Mucosa of rectum (tissue), 2 donors: Measurements from ENCODE around the gene PTPN7.
"Not testable (repeated sequence)": the region's sequence is repeated elsewhere in the genome, so short reads cannot be mapped to it uniquely, and the experiment has no call there.

Experiments used
- H3K27ac ChIP-seq, 2 donors: one replicate each; pipeline ENCODE4 v1.7.0; 2013; ENCODE audit warnings: inconsistent platforms in 2 of 2, low read depth in 2 of 2, low read length in 2 of 2
- H3K27me3 ChIP-seq, 2 donors: one replicate each; pipeline ENCODE4 v1.7.0; 2013; ENCODE audit warnings: low read length in 2 of 2; ENCODE audit not compliant: control insufficient read depth in 2 of 2, insufficient read depth in 2 of 2
- H3K36me3 ChIP-seq, 2 donors: one replicate each; pipeline ENCODE4 v1.7.0; 2013; ENCODE audit warnings: low read length in 2 of 2; ENCODE audit not compliant: control insufficient read depth in 2 of 2, insufficient read depth in 2 of 2
- H3K4me1 ChIP-seq, 2 donors: one replicate each; pipeline ENCODE4 v1.7.0; 2013; ENCODE audit warnings: low read length in 2 of 2, mild to moderate bottlenecking in 1 of 2; ENCODE audit not compliant: control insufficient read depth in 2 of 2, insufficient read depth in 2 of 2
- H3K4me3 ChIP-seq, 2 donors: one replicate each; pipeline ENCODE4 v1.7.0; 2013; ENCODE audit warnings: low read length in 2 of 2
- H3K9ac ChIP-seq, 2 donors: one replicate each; pipeline ENCODE4 v1.7.0; 2013; ENCODE audit warnings: low read length in 2 of 2, low read depth in 1 of 2, mild to moderate bottlenecking in 1 of 2
- H3K9me3 ChIP-seq, 2 donors: one replicate each; pipeline ENCODE4 v1.7.0; 2013; ENCODE audit warnings: low read length in 2 of 2; ENCODE audit not compliant: control insufficient read depth in 2 of 2
- donor health status: healthy.
- donor health status: Normal muscosa, but diverticular disease.

Gene PTPN7

GRCh38 chr1:202200669-202201068 is 40.3 kb upstream of the PTPN7 start:
- H3K9ac ChIP-seq = no peak overlapping the region
- no peaks in the 10 kb centered on the region for H3K9me3 ChIP-seq
- no peak overlapping the region for H3K27ac ChIP-seq
- peaks cover 10 to 20% of the 10 kb centered on the region in 2 donors for H3K4me1 ChIP-seq
- no peak overlapping the region for H3K4me3 ChIP-seq
- no peaks in the 10 kb centered on the region for H3K36me3 ChIP-seq
- H3K27me3 ChIP-seq = no peaks in the 10 kb centered on the region

- Histone ChIP-seq H3K9ac (peak overlapping the region in 1 of 2 donors; percentile 8), H3K27ac (peak overlapping the region; percentile 10 to 48), H3K27me3 (no peaks in the 10 kb centered on the region), H3K4me1 (peaks cover 10 to 20% of the 10 kb centered on the region in 2 donors), H3K9me3 (no peaks in the 10 kb centered on the region), H3K36me3 (no peaks in the 10 kb centered on the region), H3K4me3 (no peak overlapping the region)
Observed at GRCh38 chr1:202200112-202200548, 39.7 kb upstream of the PTPN7 start.

GRCh38 chr1:202199040-202199889 is 38.9 kb upstream of the PTPN7 start:
- peak overlapping the region in 1 of 2 donors; percentile 26 for H3K4me3 ChIP-seq
- peaks cover 0 to 1% of the 10 kb centered on the region in 2 donors for H3K27me3 ChIP-seq
- no peaks in the 10 kb centered on the region for H3K9me3 ChIP-seq
- H3K4me1 ChIP-seq = peaks cover 10 to 20% of the 10 kb centered on the region in 2 donors
- H3K9ac ChIP-seq = peak overlapping the region in 1 of 2 donors; percentile 57
- no peaks in the 10 kb centered on the region for H3K36me3 ChIP-seq
- peak overlapping the region; percentile 75 to 84 for H3K27ac ChIP-seq

GRCh38 chr1:202198366-202198724 is 37.9 kb upstream of the PTPN7 start:
- Histone ChIP-seq H3K27me3 (peaks cover 0 to 3% of the 10 kb centered on the region in 2 donors), H3K9me3 (no peaks in the 10 kb centered on the region), H3K4me3 (no peak overlapping the region), H3K27ac (peak overlapping the region in 1 of 2 donors; percentile 75), H3K9ac (no peak overlapping the region), H3K36me3 (no peaks in the 10 kb centered on the region), H3K4me1 (peaks cover 16 to 21% of the 10 kb centered on the region in 2 donors)

GRCh38 chr1:202197653-202198365 is 37.4 kb upstream of the PTPN7 start:
- no peaks in the 10 kb centered on the region for H3K36me3 ChIP-seq
- no peak overlapping the region for H3K4me3 ChIP-seq
- H3K9ac ChIP-seq = no peak overlapping the region
- H3K4me1 ChIP-seq = peaks cover 21 to 26% of the 10 kb centered on the region in 2 donors
- H3K27ac ChIP-seq = peak overlapping the region; percentile 52 to 75
- H3K27me3 ChIP-seq = peaks cover 0 to 5% of the 10 kb centered on the region in 2 donors
- no peaks in the 10 kb centered on the region for H3K9me3 ChIP-seq

GRCh38 chr1:202194328-202194648 is 33.9 kb upstream of the PTPN7 start:
- Histone ChIP-seq H3K27me3 (peaks cover 0 to 5% of the 10 kb centered on the region in 2 donors), H3K9ac (peak overlapping the region in 1 of 2 donors; percentile 51), H3K4me3 (no peak overlapping the region), H3K27ac (no peak overlapping the region), H3K36me3 (no peaks in the 10 kb centered on the region), H3K9me3 (no peaks in the 10 kb centered on the region), H3K4me1 (peaks cover 14 to 22% of the 10 kb centered on the region in 2 donors)

GRCh38 chr1:202193614-202194327 is 33.4 kb upstream of the PTPN7 start, which contains the start of gene LGR6:
Gene LGR6 (plus strand): TSS chr1:202193799. CDS start chr1:202193990, 191 bp downstream.
- H3K9ac ChIP-seq = peak within 1 kb of the TSS; percentile 38 to 51
- H3K9me3 ChIP-seq = no peaks in the 10 kb centered on the region
- H3K4me1 ChIP-seq = peaks cover 14 to 17% of the 10 kb centered on the region in 2 donors
- H3K4me3 ChIP-seq = peak within 1 kb of the TSS; percentile 37 to 46
- H3K27ac ChIP-seq = no peak within 1 kb of the TSS
- H3K27me3 ChIP-seq = peaks cover 0 to 5% of the 10 kb centered on the region in 2 donors
- H3K36me3 ChIP-seq = no peaks in the 10 kb centered on the region

GRCh38 chr1:202192770-202193613 is 32.6 kb upstream of the PTPN7 start:
- Histone ChIP-seq H3K27me3 (peaks cover 0 to 5% of the 10 kb centered on the region in 2 donors), H3K9me3 (no peaks in the 10 kb centered on the region), H3K36me3 (no peaks in the 10 kb centered on the region), H3K9ac (peak overlapping the region; percentile 38 to 51), H3K27ac (no peak overlapping the region), H3K4me3 (peak overlapping the region; percentile 37 to 46), H3K4me1 (peaks cover 11 to 14% of the 10 kb centered on the region in 2 donors)

GRCh38 chr1:202191391-202191790 is 31.0 kb upstream of the PTPN7 start:
- not testable (repeated sequence) for H3K27me3 ChIP-seq, H3K27ac ChIP-seq, H3K9me3 ChIP-seq, H3K4me3 ChIP-seq, H3K9ac ChIP-seq, H3K36me3 ChIP-seq
- H3K4me1 ChIP-seq = peaks cover 8 to 22% of the 10 kb centered on the region in 2 donors
